ENCODE results near the gene CDK8.
"Not testable (repeated sequence)": the region's sequence is repeated elsewhere in the genome, so short reads cannot be mapped to it uniquely, and the experiment has no call there.

- not testable (repeated sequence) for TF ChIP-seq CTCF (IDR thresholded peaks at IDR 0.05; ENCODE audit: low read depth, low read length); EZH2phosphoT487 (IDR thresholded peaks at IDR 0.05; ENCODE audit: low read depth)
Observed at GRCh38 chr13:26312019-26312418, 58.1 kb downstream of the CDK8 start.
